SK-N-MC (cell line): ENCODE measurements around the gene RALGAPA1.
"Not testable (repeated sequence)": the region's sequence is repeated elsewhere in the genome, so short reads cannot be mapped to it uniquely, and the experiment has no call there.

Source experiments
- DNase-seq: peaks from one replicate; pipeline ENCODE4 v3.0.0-alpha.2; 2011; ENCODE audit warnings: low read depth, low spot score
- H3K27ac ChIP-seq: fragments of 200-600 bp; sonication (generic); 2 replicates; pipeline ENCODE4 v1.5.1; 2016; ENCODE audit warnings: mixed run types
- H3K36me3 ChIP-seq: fragments of 200-600 bp; sonication (generic); 2 replicates; pipeline ENCODE4 v1.6.1; 2017; ENCODE audit warnings: antibody characterized with exemption, low read length, mixed read lengths; ENCODE audit not compliant: insufficient read depth
- H3K4me3 ChIP-seq: fragments of 200-600 bp; sonication (generic); 2 replicates; pipeline ENCODE4 v1.5.1; 2016
- H3K9ac ChIP-seq: fragments of 200-600 bp; sonication (generic); 2 replicates; pipeline ENCODE4 v1.8.0; 2017; ENCODE audit warnings: mixed run types, mixed read lengths; ENCODE audit not compliant: insufficient read length
- H3K9me3 ChIP-seq: fragments of 200-600 bp; sonication (generic); 2 replicates; pipeline ENCODE4 v1.6.1; 2017; ENCODE audit warnings: low read depth, mild to moderate bottlenecking, antibody characterized with exemption, low read length, moderate library complexity, mixed read lengths
- EZH2 ChIP-seq: fragments of 200-600 bp; sonication (generic); IDR thresholded peaks from one replicate; pipeline ENCODE4 v1.6.1; 2017; ENCODE audit warnings: antibody characterized with exemption
- FOXP2 ChIP-seq: optimal IDR thresholded peaks from 2 replicates; pipeline ENCODE3; 2011; ENCODE audit warnings: mild to moderate bottlenecking, moderate library complexity; ENCODE audit not compliant: insufficient read depth; ENCODE audit errors: extremely low read length, control extremely low read depth
- POLR2AphosphoS5 ChIP-seq: IDR thresholded peaks from 2 replicates; pipeline ENCODE4 v1.6.1; 2012; ENCODE audit warnings: mild to moderate bottlenecking, low read depth, low read length, borderline replicate concordance

The RALGAPA1 gene

GRCh38 chr14:35808638-35809563 lies at the start of gene RALGAPA1:
RALGAPA1 (minus strand) TSS chr14:35809295; CDS start chr14:35808835, 460 bp downstream.
- H3K27ac ChIP-seq, result peak within 1 kb of the TSS; percentile 46; the same call in 1 of the 2 replicates
- not testable (repeated sequence) for H3K9me3 ChIP-seq, H3K36me3 ChIP-seq
- peak; percentile 83 for TF ChIP-seq POLR2AphosphoS5
- peak; percentile 39 for TF ChIP-seq FOXP2
- H3K4me3 ChIP-seq, result peak within 1 kb of the TSS; percentile 79
- peak; percentile 91 for DNase-seq
- H3K9ac ChIP-seq, result peak within 1 kb of the TSS; percentile 83

- Histone ChIP-seq H3K27ac (no peak overlapping the region), H3K9ac (no peak overlapping the region), H3K4me3 (no peak overlapping the region), H3K36me3 (peaks cover 21% of the 10 kb centered on the region), H3K9me3 (no peaks in the 10 kb centered on the region)
- DNase-seq, result no peak
- no peak for TF ChIP-seq FOXP2
- no peak for TF ChIP-seq POLR2AphosphoS5
- TF ChIP-seq EZH2, result no peak
Observed at GRCh38 chr14:35858521-35859209, 49.6 kb upstream of the RALGAPA1 start.

GRCh38 chr14:35855876-35856481 lies 46.9 kb upstream of the RALGAPA1 start:
- Histone ChIP-seq H3K9ac (no peak overlapping the region), H3K36me3 (peaks cover 26% of the 10 kb centered on the region), H3K4me3 (no peak overlapping the region), H3K9me3 (no peaks in the 10 kb centered on the region), H3K27ac (0 out of 2 replicates have a peak overlapping the region, but pooled peaks have one; percentile 23)
- no peak for TF ChIP-seq FOXP2
- no peak for DNase-seq

- Histone ChIP-seq H3K36me3 (peaks cover 36% of the 10 kb centered on the region), H3K9me3 (no peaks in the 10 kb centered on the region), H3K4me3 (no peak overlapping the region), H3K27ac (no peak overlapping the region), H3K9ac (no peak overlapping the region)
- no peak for DNase-seq
- TF ChIP-seq EZH2, result no peak
- no peak for TF ChIP-seq POLR2AphosphoS5
Observed at GRCh38 chr14:35854696-35855270, 45.7 kb upstream of the RALGAPA1 start.

- no peak overlapping the region for H3K27ac ChIP-seq
- TF ChIP-seq FOXP2, result no peak
- TF ChIP-seq EZH2, result no peak
- TF ChIP-seq POLR2AphosphoS5, result no peak
- no peak for DNase-seq
- no peak overlapping the region for H3K9ac ChIP-seq
- H3K9me3 ChIP-seq, result no peaks in the 10 kb centered on the region
- H3K36me3 ChIP-seq, result peaks cover 40% of the 10 kb centered on the region
- no peak overlapping the region for H3K4me3 ChIP-seq
Observed at GRCh38 chr14:35853225-35853624, 44.1 kb upstream of the RALGAPA1 start.

GRCh38 chr14:35851823-35852222 lies 42.7 kb upstream of the RALGAPA1 start:
- H3K9ac ChIP-seq, result no peak overlapping the region
- no peak overlapping the region for H3K27ac ChIP-seq
- no peak for DNase-seq
- H3K36me3 ChIP-seq, result peaks cover 40% of the 10 kb centered on the region
- H3K4me3 ChIP-seq, result no peak overlapping the region
- no peak for TF ChIP-seq POLR2AphosphoS5
- no peak for TF ChIP-seq EZH2
- no peak for TF ChIP-seq FOXP2
- no peaks in the 10 kb centered on the region for H3K9me3 ChIP-seq

GRCh38 chr14:35849122-35849521 lies 40.0 kb upstream of the RALGAPA1 start:
- H3K27ac ChIP-seq, result no peak overlapping the region
- H3K36me3 ChIP-seq, result peaks cover 49% of the 10 kb centered on the region
- no peak overlapping the region for H3K9ac ChIP-seq
- TF ChIP-seq POLR2AphosphoS5 (no peak), EZH2 (no peak), FOXP2 (no peak)
- no peak for DNase-seq
- no peaks in the 10 kb centered on the region for H3K9me3 ChIP-seq
- no peak overlapping the region for H3K4me3 ChIP-seq

GRCh38 chr14:35847636-35848035 lies 38.5 kb upstream of the RALGAPA1 start:
- no peak for DNase-seq
- H3K36me3 ChIP-seq, result peaks cover 58% of the 10 kb centered on the region
- no peaks in the 10 kb centered on the region for H3K9me3 ChIP-seq

More at GRCh38 chr14:35847636-35848035, 38.5 kb upstream of the RALGAPA1 start:
- no peak overlapping the region for H3K9ac ChIP-seq
- no peak overlapping the region for H3K27ac ChIP-seq
- H3K4me3 ChIP-seq, result no peak overlapping the region
- TF ChIP-seq POLR2AphosphoS5 (no peak), FOXP2 (no peak), EZH2 (no peak)
